Nephron (organoid): ENCODE data around the gene AFF3.

ENCODE experiments used
- H3K27ac Mint-ChIP-seq, 3 experiments: 2 replicates each; pipeline ENCODE4 v1.8.0; 2020; ENCODE audit warnings: mixed read lengths in 3 of 3, mild to moderate bottlenecking in 2 of 3, moderate library complexity in 1 of 3
- H3K27me3 Mint-ChIP-seq: 2 replicates; pipeline ENCODE4 v1.8.0; 2021; ENCODE audit warnings: low read depth, mild to moderate bottlenecking, moderate library complexity, mixed read lengths
- H3K36me3 Mint-ChIP-seq: 2 replicates; pipeline ENCODE4 v1.8.0; 2020; ENCODE audit warnings: low read depth, mixed read lengths
- H3K4me1 Mint-ChIP-seq: 2 replicates; pipeline ENCODE4 v1.8.0; 2020; ENCODE audit warnings: mixed read lengths
- H3K4me3 Mint-ChIP-seq, 3 experiments: 2 replicates each; pipeline ENCODE4 v1.8.0; 2020; ENCODE audit warnings: mild to moderate bottlenecking in 3 of 3, mixed read lengths in 3 of 3, moderate library complexity in 2 of 3
- H3K9me3 Mint-ChIP-seq: 2 replicates; pipeline ENCODE4 v1.8.0; 2020; ENCODE audit warnings: mixed read lengths
- CTCF ChIP-seq, 3 experiments: fragments of 200-600 bp; sonication (generic); IDR thresholded peaks; one replicate each; pipeline ENCODE4 v1.5.0; 2021; ENCODE audit warnings: antibody characterized with exemption in 3 of 3; ENCODE audit not compliant: unreplicated experiment in 3 of 3

The AFF3 gene

GRCh38 chr2:100009743-100010142 lies 132.6 kb downstream of the AFF3 start:
- Mint-ChIP-seq H3K36me3 (peaks cover 50% of the 10 kb centered on the region), H3K27me3 (no peaks in the 10 kb centered on the region), H3K4me1 (peaks cover 71% of the 10 kb centered on the region), H3K27ac (peak overlapping the region; percentile 44 to 64 (median 64)), H3K9me3 (no peaks in the 10 kb centered on the region), H3K4me3 (no peak overlapping the region)
- TF ChIP-seq CTCF (IDR thresholded peaks at IDR 0.05; ENCODE audit: unreplicated experiment in 3 of 3): no peak

GRCh38 chr2:100008956-100009355 lies 133.4 kb downstream of the AFF3 start:
- Mint-ChIP-seq H3K27ac (peak overlapping the region; percentile 44 to 64 (median 64)), H3K4me3 (no peak overlapping the region), H3K9me3 (no peaks in the 10 kb centered on the region), H3K27me3 (no peaks in the 10 kb centered on the region), H3K4me1 (peaks cover 72% of the 10 kb centered on the region), H3K36me3 (peaks cover 56% of the 10 kb centered on the region)
- no peak for TF ChIP-seq CTCF (IDR thresholded peaks at IDR 0.05; ENCODE audit: unreplicated experiment in 3 of 3)

GRCh38 chr2:100006516-100006915 lies 135.9 kb downstream of the AFF3 start:
- Mint-ChIP-seq H3K27me3 (no peaks in the 10 kb centered on the region), H3K9me3 (no peaks in the 10 kb centered on the region), H3K27ac (peak overlapping the region in 1 of 3 experiments; percentile 52), H3K4me1 (peaks cover 63% of the 10 kb centered on the region), H3K36me3 (peaks cover 71% of the 10 kb centered on the region), H3K4me3 (no peak overlapping the region)
- TF ChIP-seq CTCF (IDR thresholded peaks at IDR 0.05; ENCODE audit: unreplicated experiment in 3 of 3): no peak

GRCh38 chr2:100004959-100005387 lies 137.4 kb downstream of the AFF3 start:
- Mint-ChIP-seq H3K36me3 (peaks cover 75% of the 10 kb centered on the region), H3K27me3 (no peaks in the 10 kb centered on the region), H3K27ac (peak overlapping the region; percentile 60 to 82 (median 60)), H3K4me1 (peaks cover 61% of the 10 kb centered on the region), H3K4me3 (peak overlapping the region in 1 of 3 experiments; percentile 4), H3K9me3 (no peaks in the 10 kb centered on the region)
- no peak for TF ChIP-seq CTCF (IDR thresholded peaks at IDR 0.05; ENCODE audit: unreplicated experiment in 3 of 3)

GRCh38 chr2:100004348-100004884 lies 138.0 kb downstream of the AFF3 start:
- H3K36me3 Mint-ChIP-seq: peaks cover 71% of the 10 kb centered on the region
- TF ChIP-seq CTCF (IDR thresholded peaks at IDR 0.05; ENCODE audit: unreplicated experiment in 3 of 3): no peak
- H3K4me1 Mint-ChIP-seq: peaks cover 58% of the 10 kb centered on the region
- no peaks in the 10 kb centered on the region for H3K27me3 Mint-ChIP-seq
- no peaks in the 10 kb centered on the region for H3K9me3 Mint-ChIP-seq
- no peak overlapping the region for H3K4me3 Mint-ChIP-seq
- peak overlapping the region; percentile 60 to 82 (median 60) for H3K27ac Mint-ChIP-seq

GRCh38 chr2:100002059-100002458 lies 140.3 kb downstream of the AFF3 start:
- H3K27ac Mint-ChIP-seq: no peak overlapping the region
- H3K9me3 Mint-ChIP-seq: no peaks in the 10 kb centered on the region
- H3K36me3 Mint-ChIP-seq: peaks cover 49% of the 10 kb centered on the region
- no peak overlapping the region for H3K4me3 Mint-ChIP-seq
- peaks cover 45% of the 10 kb centered on the region for H3K4me1 Mint-ChIP-seq
- TF ChIP-seq CTCF (IDR thresholded peaks at IDR 0.05; ENCODE audit: unreplicated experiment in 3 of 3): no peak
- no peaks in the 10 kb centered on the region for H3K27me3 Mint-ChIP-seq
